Lower leg skin (tissue), 3 donors: ENCODE measurements around the gene WDR43.

Experiments used
- POLR2A ChIP-seq, 2 donors: fragments of 450-650 bp; IDR thresholded peaks; one replicate each; pipeline ENCODE4 v1.6.1; 2016 to 2017; ENCODE audit warnings: antibody characterized with exemption in 2 of 2, mild to moderate bottlenecking in 1 of 2, moderate library complexity in 1 of 2
- TF ChIP-seq, protein P1 (sequence below), 3 donors: fragments of 450-650 bp; IDR thresholded peaks; one replicate each; pipeline ENCODE4 v1.5.1; 2016; ENCODE audit warnings: antibody characterized with exemption in 3 of 3, mild to moderate bottlenecking in 3 of 3, moderate library complexity in 2 of 3

DNA sequence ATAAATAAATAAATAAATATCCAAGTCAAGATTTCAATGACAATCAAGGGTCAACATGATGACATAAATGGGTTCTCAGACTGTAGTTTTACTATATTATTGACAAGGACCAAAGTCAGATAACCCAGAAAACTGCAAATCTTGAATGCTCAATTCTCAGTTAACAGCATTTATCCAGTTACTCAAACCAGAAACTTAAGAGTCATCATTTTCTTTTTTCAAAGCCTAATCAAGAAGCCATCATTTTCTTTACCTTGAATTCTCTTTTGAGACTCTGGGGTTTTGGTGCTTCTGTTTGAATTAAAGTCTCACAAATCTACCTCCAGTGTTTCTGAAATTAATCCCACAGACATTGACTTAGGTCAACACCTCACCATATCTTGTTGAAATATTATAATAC lies 38.5 kb upstream of the WDR43 start:
- TF ChIP-seq, protein P1, sequence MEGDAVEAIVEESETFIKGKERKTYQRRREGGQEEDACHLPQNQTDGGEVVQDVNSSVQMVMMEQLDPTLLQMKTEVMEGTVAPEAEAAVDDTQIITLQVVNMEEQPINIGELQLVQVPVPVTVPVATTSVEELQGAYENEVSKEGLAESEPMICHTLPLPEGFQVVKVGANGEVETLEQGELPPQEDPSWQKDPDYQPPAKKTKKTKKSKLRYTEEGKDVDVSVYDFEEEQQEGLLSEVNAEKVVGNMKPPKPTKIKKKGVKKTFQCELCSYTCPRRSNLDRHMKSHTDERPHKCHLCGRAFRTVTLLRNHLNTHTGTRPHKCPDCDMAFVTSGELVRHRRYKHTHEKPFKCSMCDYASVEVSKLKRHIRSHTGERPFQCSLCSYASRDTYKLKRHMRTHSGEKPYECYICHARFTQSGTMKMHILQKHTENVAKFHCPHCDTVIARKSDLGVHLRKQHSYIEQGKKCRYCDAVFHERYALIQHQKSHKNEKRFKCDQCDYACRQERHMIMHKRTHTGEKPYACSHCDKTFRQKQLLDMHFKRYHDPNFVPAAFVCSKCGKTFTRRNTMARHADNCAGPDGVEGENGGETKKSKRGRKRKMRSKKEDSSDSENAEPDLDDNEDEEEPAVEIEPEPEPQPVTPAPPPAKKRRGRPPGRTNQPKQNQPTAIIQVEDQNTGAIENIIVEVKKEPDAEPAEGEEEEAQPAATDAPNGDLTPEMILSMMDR (IDR thresholded peaks at IDR 0.05): no peak
- TF ChIP-seq POLR2A (IDR thresholded peaks at IDR 0.05): no peak
